ENCODE data around the gene CRADD. TPM values are rescaled to one million over a fixed set of nuclear protein-coding genes. Genes with fewer than 3 reads are reported as not detected.

Gene CRADD
- total RNA-seq, 4 donors from 2014 or later = 11.8 to 49.5 (median 31.4) TPM

- no peaks in the 10 kb centered on the region for H3K27me3 ChIP-seq
- no peak overlapping the region for H3K27ac ChIP-seq
- H3K4me1 ChIP-seq = peaks cover 0 to 10% (median 0%) of the 10 kb centered on the region in 3 donors
- no peaks in the 10 kb centered on the region for H3K36me3 ChIP-seq
- H3K9me3 ChIP-seq = no peaks in the 10 kb centered on the region
- TF ChIP-seq CTCF (IDR thresholded peaks at IDR 0.05) = no peak
- no peak for TF ChIP-seq POLR2AphosphoS5 (IDR thresholded peaks at IDR 0.05)
- TF ChIP-seq POLR2A (IDR thresholded peaks at IDR 0.05) = no peak
- TF ChIP-seq EP300 (IDR thresholded peaks at IDR 0.05) = no peak
- H3K4me3 ChIP-seq = no peak overlapping the region
- ATAC-seq = no peak
- whole genome bisulfite sequencing, 2 donors (ENCODE audit: low coverage in 1 of 2) = 67 to 87% methylated on average over 3 of the region's 3 CpGs
Observed at GRCh38 chr12:93793007-93793406, 115.8 kb downstream of the CRADD start.

- Histone ChIP-seq H3K4me3 (no peak overlapping the region), H3K27me3 (no peaks in the 10 kb centered on the region), H3K9me3 (no peaks in the 10 kb centered on the region), H3K4me1 (peaks cover 0 to 10% (median 0%) of the 10 kb centered on the region in 3 donors), H3K27ac (no peak overlapping the region), H3K36me3 (no peaks in the 10 kb centered on the region)
- no peak for ATAC-seq
- peak; percentile 20 for TF ChIP-seq POLR2AphosphoS5 (IDR thresholded peaks at IDR 0.05)
- no peak for TF ChIP-seq CTCF (IDR thresholded peaks at IDR 0.05)
- TF ChIP-seq POLR2A (IDR thresholded peaks at IDR 0.05) = no peak
Observed at GRCh38 chr12:93793983-93794382, 116.8 kb downstream of the CRADD start.

GRCh38 chr12:93794738-93795137 lies 117.6 kb downstream of the CRADD start:
- Histone ChIP-seq H3K4me3 (no peak overlapping the region), H3K27ac (no peak overlapping the region), H3K27me3 (no peaks in the 10 kb centered on the region), H3K36me3 (no peaks in the 10 kb centered on the region), H3K9me3 (no peaks in the 10 kb centered on the region), H3K4me1 (peaks cover 0 to 10% (median 0%) of the 10 kb centered on the region in 3 donors)
- TF ChIP-seq EP300 (IDR thresholded peaks at IDR 0.05) (no peak), POLR2AphosphoS5 (IDR thresholded peaks at IDR 0.05) (no peak), POLR2A (IDR thresholded peaks at IDR 0.05) (no peak), CTCF (IDR thresholded peaks at IDR 0.05) (no peak)
- ATAC-seq = no peak
- WGBS, 2 donors (ENCODE audit: low coverage in 1 of 2) = 90 to 100% methylated on average over 2 of the region's 2 CpGs

GRCh38 chr12:93795352-93795751 lies 118.2 kb downstream of the CRADD start:
- H3K4me1 ChIP-seq = peaks cover 0 to 10% (median 0%) of the 10 kb centered on the region in 3 donors
- no peak overlapping the region for H3K27ac ChIP-seq
- H3K4me3 ChIP-seq = no peak overlapping the region
- no peaks in the 10 kb centered on the region for H3K9me3 ChIP-seq
- H3K27me3 ChIP-seq = no peaks in the 10 kb centered on the region
- WGBS, 2 donors (ENCODE audit: low coverage in 1 of 2) = 95% methylated on average over 3 of the region's 3 CpGs; no CpG with 5 or more reads in 1 of the 2 donors
- TF ChIP-seq POLR2A (IDR thresholded peaks at IDR 0.05) (no peak), CTCF (IDR thresholded peaks at IDR 0.05) (no peak), EP300 (IDR thresholded peaks at IDR 0.05) (no peak), POLR2AphosphoS5 (IDR thresholded peaks at IDR 0.05) (no peak)
- ATAC-seq = no peak
- H3K36me3 ChIP-seq = no peaks in the 10 kb centered on the region

GRCh38 chr12:93796729-93797128 lies 119.6 kb downstream of the CRADD start:
- H3K27me3 ChIP-seq = no peaks in the 10 kb centered on the region
- WGBS, 2 donors (ENCODE audit: low coverage in 1 of 2) = 83 to 100% methylated on average over 1 to 4 of the region's 5 CpGs
- no peak for TF ChIP-seq POLR2AphosphoS5 (IDR thresholded peaks at IDR 0.05)
- no peak for TF ChIP-seq CTCF (IDR thresholded peaks at IDR 0.05)
- TF ChIP-seq EP300 (IDR thresholded peaks at IDR 0.05) = no peak
- TF ChIP-seq POLR2A (IDR thresholded peaks at IDR 0.05) = no peak
- H3K9me3 ChIP-seq = no peaks in the 10 kb centered on the region
- no peaks in the 10 kb centered on the region for H3K36me3 ChIP-seq
- no peak overlapping the region for H3K4me3 ChIP-seq
- H3K27ac ChIP-seq = no peak overlapping the region
- H3K4me1 ChIP-seq = peaks cover 0 to 10% (median 0%) of the 10 kb centered on the region in 3 donors
- ATAC-seq = no peak
